B cell (primary cell): ENCODE results near the gene GLIPR1L1.

Experiments used
- EZH2 ChIP-seq: IDR thresholded peaks from 2 replicates; pipeline ENCODE4 v1.6.1; 2012; ENCODE audit warnings: borderline replicate concordance, low read depth, mild to moderate bottlenecking, moderate library complexity, low read length; ENCODE audit not compliant: insufficient read depth, poor library complexity, severe bottlenecking
- TF ChIP-seq, protein P1 (sequence below): fragments of 200-600 bp; IDR thresholded peaks from one replicate; pipeline ENCODE4 v1.8.0; 2022; ENCODE audit warnings: antibody characterized with exemption, mild to moderate bottlenecking

DNA sequence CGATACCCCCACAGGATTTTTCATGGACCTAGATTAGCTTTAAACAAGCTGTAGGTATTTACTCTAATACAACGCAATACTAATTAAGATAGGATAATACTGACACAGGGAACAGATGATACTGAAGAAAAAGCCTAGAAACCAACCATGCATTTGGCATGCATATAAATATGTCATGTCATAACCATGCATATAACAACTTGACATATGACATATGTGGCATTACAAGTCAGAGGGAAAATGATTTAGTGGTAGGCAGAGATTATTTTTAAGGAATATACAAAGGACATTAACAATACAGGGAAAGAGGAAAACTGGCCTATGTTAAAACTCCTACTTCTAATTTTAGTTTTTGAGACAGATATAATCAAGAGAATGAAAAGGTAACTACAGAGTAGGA, 32.2 kb upstream of the GLIPR1L1 start:
- TF ChIP-seq, protein P1, sequence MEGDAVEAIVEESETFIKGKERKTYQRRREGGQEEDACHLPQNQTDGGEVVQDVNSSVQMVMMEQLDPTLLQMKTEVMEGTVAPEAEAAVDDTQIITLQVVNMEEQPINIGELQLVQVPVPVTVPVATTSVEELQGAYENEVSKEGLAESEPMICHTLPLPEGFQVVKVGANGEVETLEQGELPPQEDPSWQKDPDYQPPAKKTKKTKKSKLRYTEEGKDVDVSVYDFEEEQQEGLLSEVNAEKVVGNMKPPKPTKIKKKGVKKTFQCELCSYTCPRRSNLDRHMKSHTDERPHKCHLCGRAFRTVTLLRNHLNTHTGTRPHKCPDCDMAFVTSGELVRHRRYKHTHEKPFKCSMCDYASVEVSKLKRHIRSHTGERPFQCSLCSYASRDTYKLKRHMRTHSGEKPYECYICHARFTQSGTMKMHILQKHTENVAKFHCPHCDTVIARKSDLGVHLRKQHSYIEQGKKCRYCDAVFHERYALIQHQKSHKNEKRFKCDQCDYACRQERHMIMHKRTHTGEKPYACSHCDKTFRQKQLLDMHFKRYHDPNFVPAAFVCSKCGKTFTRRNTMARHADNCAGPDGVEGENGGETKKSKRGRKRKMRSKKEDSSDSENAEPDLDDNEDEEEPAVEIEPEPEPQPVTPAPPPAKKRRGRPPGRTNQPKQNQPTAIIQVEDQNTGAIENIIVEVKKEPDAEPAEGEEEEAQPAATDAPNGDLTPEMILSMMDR: no peak
- no peak for TF ChIP-seq EZH2
